K562 (cell line): Measurements from ENCODE around the gene NTRK3. TPM values are rescaled to one million over a fixed set of nuclear protein-coding genes. Genes with fewer than 3 reads are reported as not detected.

Experiments
- ATAC-seq: fragments of 200-7000 bp; cut with Tn5 transposase; 3 replicates; pipeline ENCODE4 v1.9.1; 2020; ENCODE audit warnings: moderate library complexity
- BruUV-seq: library from RNA; stranded (reverse); fragments of 400-500 nt; replicated peaks from 2 replicates; lab custom pipeline; 2021; lab: Mats Ljungman, UMichigan
- CTCF ChIA-PET: fragments of 300-600 bp; formaldehyde crosslinking; extraction: SDS; loops from one replicate; lab custom pipeline; 2021; ENCODE audit warnings: low intra/inter-chr PET ratio; lab: Yijun Ruan, JAX
- POLR2A ChIA-PET: fragments of 300-600, 350-650 bp; sonication (Branson Sonifier 250); formaldehyde crosslinking; extraction: SDS; loops from one replicate; lab custom pipeline; 2021; ENCODE audit warnings: antibody characterized with exemption, inconsistent platforms; lab: Yijun Ruan, JAX
- DNase-seq, 4 experiments: peaks; one replicate each; pipeline versions ENCODE4 v3.0.0 to v3.0.0-alpha.2; 2011 to 2018; ENCODE audit warnings: low spot score in 3 of 4, mixed read lengths in 3 of 4; ENCODE audit errors: extremely low read depth in 1 of 4
- FAIRE-seq: peaks from 2 replicates; lab custom pipeline; 2011; peaks lifted over from hg19 to GRCh38; lab: Jason Lieb, UNC
- H2AFZ ChIP-seq: 2 replicates; pipeline ENCODE4 v1.6.0; 2011; ENCODE audit warnings: low read depth, low read length, control low read depth, inconsistent platforms
- H3K27ac ChIP-seq: fragments of 200-600 bp; 3 replicates; pipeline ENCODE4 v1.8.0; 2011; ENCODE audit warnings: low read depth, mild to moderate bottlenecking, control low read depth, inconsistent platforms, low read length, moderate library complexity, mixed read lengths; ENCODE audit errors: extremely low read depth
- H3K27me3 ChIP-seq, 2 experiments: fragments of 300-600 bp in 1 of 2; 2 replicates in 1 of 2; 3 replicates in 1 of 2; pipeline versions ENCODE4 v1.6.0 to v1.8.0; 2011; ENCODE audit warnings: inconsistent platforms in 2 of 2, low read length in 2 of 2, mild to moderate bottlenecking in 1 of 2, mixed read lengths in 1 of 2, moderate library complexity in 1 of 2; ENCODE audit not compliant: control insufficient read depth in 2 of 2, insufficient read depth in 2 of 2
- H3K36me3 ChIP-seq: fragments of 300-600 bp; 3 replicates; pipeline ENCODE4 v1.8.0; 2011; ENCODE audit warnings: mild to moderate bottlenecking, low read length, inconsistent platforms; ENCODE audit not compliant: control insufficient read depth, insufficient read depth
- H3K4me1 ChIP-seq, 2 experiments: fragments of 200-600 bp in 1 of 2; replicated peaks in 1 of 2; 2 replicates in 1 of 2; 3 replicates in 1 of 2; pipeline versions ENCODE4 v1.5.1 to v1.8.0; 2011; ENCODE audit warnings: inconsistent platforms in 2 of 2, low read length in 2 of 2, mild to moderate bottlenecking in 1 of 2, mixed read lengths in 1 of 2, moderate library complexity in 1 of 2; ENCODE audit not compliant: control insufficient read depth in 2 of 2, insufficient read depth in 2 of 2
- H3K4me2 ChIP-seq: 2 replicates; pipeline ENCODE4 v1.6.1; 2011; ENCODE audit warnings: low read length, control low read depth, inconsistent platforms, mixed read lengths; ENCODE audit not compliant: insufficient read depth
- H3K4me3 ChIP-seq: fragments of 200-600 bp; sonication (generic), shearing (Covaris generic); 2 replicates; pipeline ENCODE4 v1.5.1; 2016; ENCODE audit warnings: control low read depth, inconsistent platforms
- H3K79me2 ChIP-seq: fragments of 200-600 bp; 3 replicates; pipeline ENCODE4 v1.8.0; 2011; ENCODE audit warnings: low read length, inconsistent platforms; ENCODE audit not compliant: control insufficient read depth, insufficient read depth
- H3K9ac ChIP-seq, 2 experiments: 2 replicates each; pipeline versions ENCODE4 v1.6.0 to v1.6.1; 2011; ENCODE audit warnings: low read depth in 2 of 2, low read length in 2 of 2, control low read depth in 1 of 2, inconsistent platforms in 1 of 2, mild to moderate bottlenecking in 1 of 2, mixed read lengths in 1 of 2; ENCODE audit not compliant: insufficient read depth in 1 of 2
- H3K9me1 ChIP-seq: one replicate; pipeline ENCODE4 v1.6.0; 2011; ENCODE audit warnings: inconsistent platforms, mild to moderate bottlenecking, low read length, moderate library complexity; ENCODE audit not compliant: control insufficient read depth, insufficient read depth
- H3K9me3 ChIP-seq: replicated peaks from 2 replicates; pipeline ENCODE4 v1.5.1; 2011; ENCODE audit warnings: low read depth, low read length, inconsistent platforms; ENCODE audit not compliant: control insufficient read depth, insufficient read depth
- H4K20me1 ChIP-seq: replicated peaks from 2 replicates; pipeline ENCODE4 v1.6.1; 2011; ENCODE audit warnings: low read length, inconsistent platforms, mixed read lengths; ENCODE audit not compliant: control insufficient read depth, insufficient read depth
- BRD9 ChIP-seq: fragments of 450-650 bp; IDR thresholded peaks from 2 replicates; pipeline ENCODE4 v1.6.1; 2018; ENCODE audit warnings: low read depth; ENCODE audit not compliant: partially characterized antibody
- CHD2 ChIP-seq: IDR thresholded peaks from 2 replicates; pipeline ENCODE4 v1.6.1; 2011; ENCODE audit warnings: low read depth, low read length
- E2F6 ChIP-seq, 2 experiments: IDR thresholded peaks; 2 replicates each; pipeline ENCODE4 v1.6.1; 2011; ENCODE audit warnings: borderline replicate concordance in 1 of 2, control low read depth in 1 of 2, low read depth in 1 of 2, low read length in 1 of 2, mild to moderate bottlenecking in 1 of 2, mixed read lengths in 1 of 2, moderate library complexity in 1 of 2; ENCODE audit not compliant: insufficient read depth in 1 of 2, insufficient read length in 1 of 2, poor library complexity in 1 of 2, severe bottlenecking in 1 of 2; ENCODE audit errors: extremely low read depth in 1 of 2
- FOXM1 ChIP-seq, 2 experiments: fragments of 450-650 bp in 1 of 2; sonication (generic) in 1 of 2; formaldehyde crosslinking in 1 of 2; IDR thresholded peaks; 2 replicates each; pipeline versions ENCODE4 v1.6.1 to v1.9.0; 2017 to 2022; ENCODE audit warnings: low read depth in 2 of 2, mild to moderate bottlenecking in 2 of 2, missing genetic modification reagents in 1 of 2, moderate library complexity in 1 of 2
- HOXB6 ChIP-seq: fragments of 250-450 bp; sonication (Bioruptor Pico); IDR thresholded peaks from 2 replicates; pipeline ENCODE4 v1.5.1; 2022; ENCODE audit warnings: mild to moderate bottlenecking, borderline replicate concordance
- PRMT5 ChIP-seq: sonication (generic); formaldehyde crosslinking; IDR thresholded peaks from 2 replicates; pipeline ENCODE4 v1.5.0; 2020; ENCODE audit warnings: missing genetic modification reagents
- TBL1XR1 ChIP-seq, 2 experiments: IDR thresholded peaks; 2 replicates each; pipeline ENCODE4 v1.6.1; 2012; ENCODE audit warnings: improper control_type of control experiment in 2 of 2, low read length in 2 of 2, mild to moderate bottlenecking in 1 of 2
- TCF7 ChIP-seq: sonication (generic); IDR thresholded peaks from 2 replicates; pipeline ENCODE4 v1.6.1; 2016; ENCODE audit warnings: antibody characterized with exemption, borderline replicate concordance
- TEAD1 ChIP-seq, 2 experiments: fragments of 450-650 bp in 1 of 2; sonication (generic) in 1 of 2; formaldehyde crosslinking; IDR thresholded peaks; 2 replicates each; pipeline versions ENCODE4 v1.4.0 to v1.8.0; 2020 to 2022; ENCODE audit warnings: mild to moderate bottlenecking in 2 of 2, missing genetic modification reagents in 1 of 2
- ZBTB8A ChIP-seq: fragments of 450-650 bp; IDR thresholded peaks from 2 replicates; pipeline ENCODE4 v1.6.1; 2018; ENCODE audit warnings: mild to moderate bottlenecking, moderate library complexity; ENCODE audit not compliant: partially characterized antibody
- ZC3H4 ChIP-seq: sonication (generic); formaldehyde crosslinking; IDR thresholded peaks from 2 replicates; pipeline ENCODE4 v1.9.0; 2021; ENCODE audit warnings: missing genetic modification reagents, borderline replicate concordance
- ZNF143 ChIP-seq: sonication (generic); formaldehyde crosslinking; IDR thresholded peaks from 2 replicates; pipeline ENCODE4 v1.9.0; 2022; ENCODE audit warnings: mild to moderate bottlenecking, missing genetic modification reagents
- ZNF282 ChIP-seq: sonication (generic); formaldehyde crosslinking; IDR thresholded peaks from 2 replicates; pipeline ENCODE4 v1.8.1; 2023; ENCODE audit warnings: missing genetic modification reagents
- ZNF764 ChIP-seq: fragments of 250-450 bp; sonication (Bioruptor Pico); IDR thresholded peaks from 2 replicates; pipeline ENCODE4 v1.4.0; 2020; ENCODE audit warnings: low read depth, mild to moderate bottlenecking, moderate library complexity
- ZNF780A ChIP-seq: fragments of 250-450 bp; sonication (Bioruptor Pico); IDR thresholded peaks from 2 replicates; pipeline ENCODE4 v1.5.0; 2021; ENCODE audit warnings: mild to moderate bottlenecking
- WGBS: fragments of 100-300 bp; shearing (Covaris generic); methylation state at CpG from one replicate; pipeline ENCODE4 v1.1.6; 2016; ENCODE audit warnings: low coverage, mixed read lengths; ENCODE audit not compliant: insufficient coverage; ENCODE audit errors: missing lambda C conversion rate; 5-methylcytosine and 5-hydroxymethylcytosine counted together
- in situ Hi-C: fragments of 300-500 bp; cut with MboI; formaldehyde crosslinking; loops from 4 replicates; pipeline ENCODE4 v1.15.0; 2018; ENCODE audit warnings: inconsistent platforms, mixed read lengths
- intact Hi-C: fragments of 100-400 bp; cut with micrococcal nuclease; formaldehyde crosslinking; loops from 2 replicates; pipeline ENCODE4 v1.14.2; 2022
- polyA plus RNA-seq, 8 experiments: library from polyadenylated mRNA; depleted of rRNA in 4 of 8; stranded (reverse) in 5 of 8; unstranded in 3 of 8; fragments of >200 nt; fragmentation: Nextera tagmentation in 2 of 8; fragmentation: Illumina TruSeq in 1 of 8; extraction: Ambion mirVana in 2 of 8; extraction: Trizol in 1 of 8; gene quantifications; 2 replicates each; pipeline versions ENCODE4 v1.2.1 to v1.2.3, GENCODE V29; 2011 to 2014; ENCODE audit warnings: inconsistent platforms in 1 of 8, missing spikeins in 1 of 8
- total RNA-seq, 7 experiments: library from RNA; depleted of rRNA in 6 of 7; stranded (reverse); fragments of >200 nt in 6 of 7; fragmentation: Illumina TruSeq in 2 of 7; extraction: Trizol in 2 of 7; gene quantifications; 2 replicates each; pipeline versions ENCODE4 v1.2.1 to v1.2.3, GENCODE V29; 2011 to 2021; ENCODE audit warnings: low replicate concordance in 1 of 7
- TF ChIP-seq, protein P1 (sequence below): fragments of 450-650 bp; IDR thresholded peaks from 2 replicates; pipeline ENCODE4 v1.6.1; 2016; ENCODE audit warnings: mild to moderate bottlenecking
- TF ChIP-seq, protein P2 (sequence below): sonication (generic); formaldehyde crosslinking; IDR thresholded peaks from 2 replicates; pipeline ENCODE4 v1.8.0; 2022; ENCODE audit warnings: mild to moderate bottlenecking, missing genetic modification reagents

The NTRK3 gene
- total and polyA plus RNA-seq, 9 of the 15 experiments (the other 6 are each of a cell fraction or from before 2014, with no cell fraction given): 0.11 to 0.13 TPM; not detected in 7

DNA sequence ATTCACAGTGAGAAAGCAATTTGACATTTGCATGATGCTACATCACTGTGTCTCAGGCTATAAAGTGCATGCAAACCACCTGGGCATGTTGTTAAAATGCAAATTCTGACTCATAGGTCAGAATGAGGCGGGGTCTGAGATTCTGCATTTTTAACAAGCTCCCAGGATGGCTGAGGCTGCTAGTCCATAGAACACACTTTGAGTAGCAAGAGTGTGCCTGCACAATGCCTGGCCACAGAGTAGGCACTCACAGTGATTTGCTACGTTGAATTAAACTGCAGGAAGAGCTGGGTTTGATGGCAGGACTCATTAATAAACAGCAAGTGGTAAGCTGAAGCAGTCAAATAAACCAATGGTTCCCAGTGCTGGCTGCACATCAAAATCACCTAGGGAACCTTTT is 48.1 kb downstream of the NTRK3 start (continued):
- TF ChIP-seq, protein P1, sequence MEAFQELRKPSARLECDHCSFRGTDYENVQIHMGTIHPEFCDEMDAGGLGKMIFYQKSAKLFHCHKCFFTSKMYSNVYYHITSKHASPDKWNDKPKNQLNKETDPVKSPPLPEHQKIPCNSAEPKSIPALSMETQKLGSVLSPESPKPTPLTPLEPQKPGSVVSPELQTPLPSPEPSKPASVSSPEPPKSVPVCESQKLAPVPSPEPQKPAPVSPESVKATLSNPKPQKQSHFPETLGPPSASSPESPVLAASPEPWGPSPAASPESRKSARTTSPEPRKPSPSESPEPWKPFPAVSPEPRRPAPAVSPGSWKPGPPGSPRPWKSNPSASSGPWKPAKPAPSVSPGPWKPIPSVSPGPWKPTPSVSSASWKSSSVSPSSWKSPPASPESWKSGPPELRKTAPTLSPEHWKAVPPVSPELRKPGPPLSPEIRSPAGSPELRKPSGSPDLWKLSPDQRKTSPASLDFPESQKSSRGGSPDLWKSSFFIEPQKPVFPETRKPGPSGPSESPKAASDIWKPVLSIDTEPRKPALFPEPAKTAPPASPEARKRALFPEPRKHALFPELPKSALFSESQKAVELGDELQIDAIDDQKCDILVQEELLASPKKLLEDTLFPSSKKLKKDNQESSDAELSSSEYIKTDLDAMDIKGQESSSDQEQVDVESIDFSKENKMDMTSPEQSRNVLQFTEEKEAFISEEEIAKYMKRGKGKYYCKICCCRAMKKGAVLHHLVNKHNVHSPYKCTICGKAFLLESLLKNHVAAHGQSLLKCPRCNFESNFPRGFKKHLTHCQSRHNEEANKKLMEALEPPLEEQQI: no peak
- TF ChIP-seq, all 486 proteins: peak for 0

GRCh38 chr15:88207565-88207964 is 49.0 kb downstream of the NTRK3 start:
- H3K4me2 ChIP-seq: no peak overlapping the region
- intact Hi-C loops: no loop called here
- 0% methylated on average over 2 of the region's 2 CpGs for WGBS
- peaks cover 3 to 23% of the 10 kb centered on the region in 2 experiments; a peak in 4 of 5 replicates for H3K27me3 ChIP-seq
- BruUV-seq: no TSS peak
- no peaks in the 10 kb centered on the region for H3K79me2 ChIP-seq
- FAIRE-seq (no peak), ATAC-seq (no peak), DNase-seq (no peak)
- TF ChIP-seq E2F6 (IDR thresholded peaks at IDR 0.05; ENCODE audit: borderline replicate concordance in 1 of 2, extremely low read depth in 1 of 2, insufficient read depth in 1 of 2, insufficient read length in 1 of 2, low read depth in 1 of 2, low read length in 1 of 2, poor library complexity in 1 of 2, severe bottlenecking in 1 of 2) (no peak), TBL1XR1 (IDR thresholded peaks at IDR 0.05; ENCODE audit: low read length in 2 of 2) (no peak), ZNF764 (CRISPR knock-in tag) (no peak), ZNF143 (no peak), ZBTB8A (no peak), BRD9 (no peak), CHD2 (no peak), ZC3H4 (no peak), TCF7 (no peak), PRMT5 (CRISPR knock-in tag) (no peak), TEAD1 (CRISPR knock-in tag; IDR thresholded peaks at IDR 0.05) (no peak), HOXB6 (no peak), ZNF780A (CRISPR knock-in tag) (no peak), ZNF282 (no peak), FOXM1 (IDR thresholded peaks at IDR 0.05; ENCODE audit: low read depth) (no peak), FOXM1 (CRISPR knock-in tag; IDR thresholded peaks at IDR 0.05; ENCODE audit: low read depth) (no peak)
- TF ChIP-seq, protein P2, sequence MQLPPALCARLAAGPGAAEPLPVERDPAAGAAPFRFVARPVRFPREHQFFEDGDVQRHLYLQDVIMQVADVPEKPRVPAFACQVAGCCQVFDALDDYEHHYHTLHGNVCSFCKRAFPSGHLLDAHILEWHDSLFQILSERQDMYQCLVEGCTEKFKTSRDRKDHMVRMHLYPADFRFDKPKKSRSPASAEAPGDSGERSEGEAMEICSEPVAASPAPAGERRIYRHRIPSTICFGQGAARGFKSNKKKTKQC (CRISPR knock-in tag): no peak
- H3K9me1 ChIP-seq: peaks cover 2% of the 10 kb centered on the region
- H3K9ac ChIP-seq: no peak overlapping the region
- no peak overlapping the region for H3K27ac ChIP-seq
- H2AFZ ChIP-seq: no peak overlapping the region
- ChIA-PET POLR2A (no interaction called here), CTCF (no interaction called here)
- no peaks in the 10 kb centered on the region for H3K4me1 ChIP-seq
- H3K36me3 ChIP-seq: no peaks in the 10 kb centered on the region
- H3K4me3 ChIP-seq: no peak overlapping the region
- no peaks in the 10 kb centered on the region for H3K9me3 ChIP-seq
- in situ Hi-C loops: no loop called here
- H4K20me1 ChIP-seq: no peaks in the 10 kb centered on the region
